Osteocyte (in vitro differentiated cells): ENCODE measurements around the gene NFIB. TPM values are rescaled to one million over a fixed set of nuclear protein-coding genes. Genes with fewer than 3 reads are reported as not detected.

Experiments
- DNase-seq: peaks from one replicate; pipeline ENCODE4 v3.0.0; 2021; ENCODE audit warnings: mixed read lengths; ENCODE audit not compliant: unreplicated experiment; ENCODE audit errors: extremely low spot score
- H3K27ac Mint-ChIP-seq: one replicate; pipeline ENCODE4 v1.8.0; 2021; ENCODE audit warnings: mild to moderate bottlenecking, mixed read lengths; ENCODE audit not compliant: unreplicated experiment
- H3K27me3 Mint-ChIP-seq: one replicate; pipeline ENCODE4 v1.8.0; 2021; ENCODE audit warnings: mixed read lengths; ENCODE audit not compliant: unreplicated experiment
- H3K36me3 Mint-ChIP-seq: one replicate; pipeline ENCODE4 v1.8.0; 2021; ENCODE audit warnings: mixed read lengths; ENCODE audit not compliant: unreplicated experiment
- H3K4me1 Mint-ChIP-seq: one replicate; pipeline ENCODE4 v1.8.0; 2021; ENCODE audit warnings: mixed read lengths; ENCODE audit not compliant: unreplicated experiment
- H3K4me3 Mint-ChIP-seq: one replicate; pipeline ENCODE4 v1.8.0; 2021; ENCODE audit warnings: mild to moderate bottlenecking, moderate library complexity, mixed read lengths; ENCODE audit not compliant: unreplicated experiment
- H3K9me3 Mint-ChIP-seq: one replicate; pipeline ENCODE4 v1.8.0; 2021; ENCODE audit warnings: mixed read lengths; ENCODE audit not compliant: unreplicated experiment
- CTCF ChIP-seq: fragments of 200-600 bp; sonication (generic); IDR thresholded peaks from 2 replicates; pipeline ENCODE4 v1.5.0; 2021; ENCODE audit warnings: antibody characterized with exemption, mild to moderate bottlenecking, moderate library complexity
- total RNA-seq: library from RNA; stranded (reverse); gene quantifications from 2 replicates; pipeline ENCODE4 v1.2.1, GENCODE V29; 2021

Gene NFIB
- total RNA-seq, 1 donor from 2014 or later = 36.1 TPM

GRCh38 chr9:14112226-14112625, 201.7 kb downstream of the NFIB start:
- H3K36me3 Mint-ChIP-seq = peaks cover 48% of the 10 kb centered on the region
- H3K27ac Mint-ChIP-seq = no peak overlapping the region
- peaks cover 22% of the 10 kb centered on the region for H3K4me1 Mint-ChIP-seq
- DNase-seq = no peak
- no peaks in the 10 kb centered on the region for H3K27me3 Mint-ChIP-seq
- H3K4me3 Mint-ChIP-seq = no peak overlapping the region
- no peaks in the 10 kb centered on the region for H3K9me3 Mint-ChIP-seq
- no peak for TF ChIP-seq CTCF

GRCh38 chr9:14111696-14112095, 202.2 kb downstream of the NFIB start:
- Mint-ChIP-seq H3K36me3 (peaks cover 49% of the 10 kb centered on the region), H3K9me3 (no peaks in the 10 kb centered on the region), H3K27ac (no peak overlapping the region), H3K4me1 (peaks cover 20% of the 10 kb centered on the region), H3K4me3 (no peak overlapping the region), H3K27me3 (no peaks in the 10 kb centered on the region)
- TF ChIP-seq CTCF = no peak
- no peak for DNase-seq

- DNase-seq = no peak
- Mint-ChIP-seq H3K27ac (no peak overlapping the region), H3K9me3 (no peaks in the 10 kb centered on the region), H3K27me3 (no peaks in the 10 kb centered on the region), H3K36me3 (peaks cover 35% of the 10 kb centered on the region), H3K4me3 (no peak overlapping the region), H3K4me1 (peaks cover 21% of the 10 kb centered on the region)
- no peak for TF ChIP-seq CTCF
Measured at GRCh38 chr9:14107977-14108376, 206.0 kb downstream of the NFIB start.

GRCh38 chr9:14107495-14107894, 206.4 kb downstream of the NFIB start:
- no peak for DNase-seq
- Mint-ChIP-seq H3K4me3 (no peak overlapping the region), H3K36me3 (peaks cover 31% of the 10 kb centered on the region), H3K4me1 (peaks cover 22% of the 10 kb centered on the region), H3K9me3 (no peaks in the 10 kb centered on the region), H3K27ac (no peak overlapping the region), H3K27me3 (no peaks in the 10 kb centered on the region)
- no peak for TF ChIP-seq CTCF

- Mint-ChIP-seq H3K27ac (no peak overlapping the region), H3K27me3 (no peaks in the 10 kb centered on the region), H3K36me3 (peaks cover 28% of the 10 kb centered on the region), H3K4me3 (no peak overlapping the region), H3K9me3 (no peaks in the 10 kb centered on the region), H3K4me1 (peaks cover 14% of the 10 kb centered on the region)
- no peak for DNase-seq
- TF ChIP-seq CTCF = no peak
Measured at GRCh38 chr9:14106699-14107098, 207.2 kb downstream of the NFIB start.
